Astrocyte (in vitro differentiated cells and primary cell): ENCODE results near the gene CSNK2A1. TPM values are rescaled to one million over a fixed set of nuclear protein-coding genes. Genes with fewer than 3 reads are reported as not detected.
A peak's percentile ranks its signal among the peaks of the same experiment; 100 is the strongest.

Source experiments
- DNase-seq: peaks from one replicate; pipeline ENCODE4 v3.0.0-alpha.2; 2010; ENCODE audit warnings: low read depth
- FAIRE-seq: peaks from 2 replicates; lab custom pipeline; 2011; peaks lifted over from hg19 to GRCh38; lab: Jason Lieb, UNC
- H2AFZ ChIP-seq: 2 replicates; pipeline ENCODE4 v1.6.0; 2012; ENCODE audit warnings: low read depth, low read length, inconsistent platforms
- H3K27ac ChIP-seq: 2 replicates; pipeline ENCODE4 v1.5.1; 2011; ENCODE audit warnings: low read depth, low read length, inconsistent platforms
- H3K27me3 ChIP-seq: 2 replicates; pipeline ENCODE4 v1.6.0; 2011; ENCODE audit warnings: low read length, inconsistent platforms; ENCODE audit not compliant: insufficient read depth
- H3K36me3 ChIP-seq: 2 replicates; pipeline ENCODE4 v1.5.1; 2011; ENCODE audit warnings: low read length, inconsistent platforms; ENCODE audit not compliant: insufficient read depth
- H3K4me1 ChIP-seq: 2 replicates; pipeline ENCODE4 v1.5.1; 2011; ENCODE audit warnings: low read length, inconsistent platforms; ENCODE audit not compliant: insufficient read depth
- H3K4me2 ChIP-seq: 2 replicates; pipeline ENCODE4 v1.6.0; 2012; ENCODE audit warnings: low read length, inconsistent platforms
- H3K4me3 ChIP-seq: 2 replicates; pipeline ENCODE4 v1.5.1; 2011; ENCODE audit warnings: low read depth, mild to moderate bottlenecking, low read length, inconsistent platforms; ENCODE audit not compliant: insufficient read depth
- H3K79me2 ChIP-seq: 2 replicates; pipeline ENCODE4 v1.6.0; 2012; ENCODE audit warnings: mild to moderate bottlenecking, low read length, inconsistent platforms; ENCODE audit not compliant: insufficient read depth
- H3K9ac ChIP-seq: 2 replicates; pipeline ENCODE4 v1.6.0; 2012; ENCODE audit warnings: mild to moderate bottlenecking, low read length, inconsistent platforms
- H3K9me3 ChIP-seq: 2 replicates; pipeline ENCODE4 v1.5.1; 2012; ENCODE audit warnings: low read depth, mild to moderate bottlenecking, low read length, inconsistent platforms; ENCODE audit not compliant: insufficient read depth
- H4K20me1 ChIP-seq: 2 replicates; pipeline ENCODE4 v1.6.0; 2012; ENCODE audit warnings: low read length, inconsistent platforms; ENCODE audit not compliant: insufficient read depth
- H3K27ac Mint-ChIP-seq: one replicate; pipeline ENCODE4 v1.8.0; 2021; ENCODE audit warnings: mild to moderate bottlenecking, mixed read lengths; ENCODE audit not compliant: unreplicated experiment
- H3K27me3 Mint-ChIP-seq: one replicate; pipeline ENCODE4 v1.8.0; 2021; ENCODE audit warnings: low read depth, mixed read lengths; ENCODE audit not compliant: unreplicated experiment
- H3K36me3 Mint-ChIP-seq: one replicate; pipeline ENCODE4 v1.8.0; 2021; ENCODE audit warnings: low read depth, mixed read lengths; ENCODE audit not compliant: unreplicated experiment
- H3K4me1 Mint-ChIP-seq: one replicate; pipeline ENCODE4 v1.8.0; 2021; ENCODE audit warnings: low read depth, mixed read lengths; ENCODE audit not compliant: unreplicated experiment
- H3K4me3 Mint-ChIP-seq: one replicate; pipeline ENCODE4 v1.8.0; 2021; ENCODE audit warnings: mild to moderate bottlenecking, moderate library complexity, mixed read lengths; ENCODE audit not compliant: unreplicated experiment
- H3K9me3 Mint-ChIP-seq: one replicate; pipeline ENCODE4 v1.8.0; 2021; ENCODE audit warnings: mild to moderate bottlenecking, mixed read lengths; ENCODE audit not compliant: unreplicated experiment
- CTCF ChIP-seq: IDR thresholded peaks from 2 replicates; pipeline ENCODE4 v1.5.1; 2011; ENCODE audit warnings: low read depth, mild to moderate bottlenecking, inconsistent platforms, low read length, moderate library complexity; ENCODE audit not compliant: insufficient read depth
- EZH2 ChIP-seq: IDR thresholded peaks from 2 replicates; pipeline ENCODE4 v1.6.1; 2012; ENCODE audit warnings: mild to moderate bottlenecking, low read length, inconsistent platforms; ENCODE audit not compliant: insufficient read depth
- total RNA-seq: library from RNA; stranded (reverse); gene quantifications from 2 replicates; pipeline ENCODE4 v1.2.1, GENCODE V29; 2021

Gene CSNK2A1
- total RNA-seq, 1 donor from 2014 or later, result 226 TPM

GRCh38 chr20:461254-462198 lies 82.1 kb downstream of the CSNK2A1 start:
- Histone ChIP-seq H3K9me3 (no peaks in the 10 kb centered on the region), H3K27ac (peak overlapping the region; percentile 81), H3K27me3 (no peaks in the 10 kb centered on the region), H3K79me2 (peaks cover 56% of the 10 kb centered on the region), H3K4me3 (peak overlapping the region; percentile 99), H4K20me1 (peaks cover 48% of the 10 kb centered on the region), H3K4me1 (peaks cover 13% of the 10 kb centered on the region), H3K9ac (peak overlapping the region; percentile 98), H2AFZ (peak overlapping the region; percentile 53), H3K36me3 (no peaks in the 10 kb centered on the region), H3K4me2 (peak overlapping the region; percentile 99)
- Mint-ChIP-seq H3K27me3 (no peaks in the 10 kb centered on the region), H3K36me3 (peaks cover 8% of the 10 kb centered on the region), H3K27ac (peak overlapping the region; percentile 90), H3K9me3 (peaks cover 2% of the 10 kb centered on the region), H3K4me1 (peaks cover 20% of the 10 kb centered on the region), H3K4me3 (peak overlapping the region; percentile 98)
- DNase-seq, result peak; percentile 34
- TF ChIP-seq EZH2 (no peak), CTCF (no peak)
- no peak for FAIRE-seq

GRCh38 chr20:460707-461106 lies 82.9 kb downstream of the CSNK2A1 start:
- H2AFZ ChIP-seq, result no peak overlapping the region
- peak overlapping the region; percentile 13 for H3K9ac ChIP-seq
- H3K4me3 ChIP-seq, result peak overlapping the region; percentile 99
- H3K27me3 ChIP-seq, result no peaks in the 10 kb centered on the region
- H3K27me3 Mint-ChIP-seq, result no peaks in the 10 kb centered on the region
- H3K27ac ChIP-seq, result no peak overlapping the region
- H3K4me1 Mint-ChIP-seq, result peaks cover 20% of the 10 kb centered on the region
- H3K27ac Mint-ChIP-seq, result peak overlapping the region; percentile 80
- peaks cover 56% of the 10 kb centered on the region for H4K20me1 ChIP-seq
- no peaks in the 10 kb centered on the region for H3K9me3 ChIP-seq
- no peak for FAIRE-seq
- no peaks in the 10 kb centered on the region for H3K36me3 ChIP-seq
- peaks cover 8% of the 10 kb centered on the region for H3K36me3 Mint-ChIP-seq
- H3K9me3 Mint-ChIP-seq, result peaks cover 2% of the 10 kb centered on the region
- H3K4me1 ChIP-seq, result peaks cover 13% of the 10 kb centered on the region
- TF ChIP-seq CTCF (no peak), EZH2 (no peak)
- peaks cover 64% of the 10 kb centered on the region for H3K79me2 ChIP-seq
- H3K4me2 ChIP-seq, result peak overlapping the region; percentile 99
- H3K4me3 Mint-ChIP-seq, result peak overlapping the region; percentile 98
- no peak for DNase-seq

- peaks cover 57% of the 10 kb centered on the region for H4K20me1 ChIP-seq
- no peaks in the 10 kb centered on the region for H3K27me3 Mint-ChIP-seq
- H3K9me3 Mint-ChIP-seq, result peaks cover 2% of the 10 kb centered on the region
- H3K27ac ChIP-seq, result no peak overlapping the region
- TF ChIP-seq EZH2 (no peak), CTCF (no peak)
- H3K9me3 ChIP-seq, result no peaks in the 10 kb centered on the region
- no peak overlapping the region for H3K4me3 ChIP-seq
- FAIRE-seq (no peak), DNase-seq (no peak)
- H3K4me1 Mint-ChIP-seq, result peaks cover 20% of the 10 kb centered on the region
- H2AFZ ChIP-seq, result no peak overlapping the region
- H3K79me2 ChIP-seq, result peaks cover 68% of the 10 kb centered on the region
- no peak overlapping the region for H3K9ac ChIP-seq
- no peaks in the 10 kb centered on the region for H3K27me3 ChIP-seq
- H3K36me3 ChIP-seq, result no peaks in the 10 kb centered on the region
- peak overlapping the region; percentile 98 for H3K4me3 Mint-ChIP-seq
- H3K4me1 ChIP-seq, result peaks cover 13% of the 10 kb centered on the region
- peak overlapping the region; percentile 80 for H3K27ac Mint-ChIP-seq
- peaks cover 8% of the 10 kb centered on the region for H3K36me3 Mint-ChIP-seq
- H3K4me2 ChIP-seq, result peak overlapping the region; percentile 99
Observed at GRCh38 chr20:460180-460579, 83.4 kb downstream of the CSNK2A1 start.
